Posterior vena cava (tissue), 2 donors: ENCODE results near the gene KL. TPM values are rescaled to one million over a fixed set of nuclear protein-coding genes. Genes with fewer than 3 reads are reported as not detected.

Experiments
- DNase-seq: peaks from one replicate; pipeline ENCODE4 v3.0.0-alpha.2; 2020; ENCODE audit warnings: low spot score
- intact Hi-C, 2 donors: fragments of 100-400 bp; cut with DNase I; formaldehyde crosslinking; loops; one replicate each; pipeline versions ENCODE4 v1.14.1 to v1.14.2; 2022 to 2023
- total RNA-seq, 2 donors: library from RNA; stranded (reverse); fragmentation: NEBNext Ultra II Directional; extraction: Animal tissue kit (Norgen Biotek cat#: 25700); gene quantifications; one replicate each; pipeline ENCODE4 v1.2.1, GENCODE V29; 2021
- donor health status: DM: yes; HTN: yes; CAD: no.
- donor health status: DM: yes; HTN: yes; CAD: no.

The KL gene
- total RNA-seq, 2 donors from 2014 or later = 2.1 to 2.4 TPM

GRCh38 chr13:33103457-33103856, 87.2 kb downstream of the KL start:
- no peak for DNase-seq
- intact Hi-C loops = no loop called here

DNA sequence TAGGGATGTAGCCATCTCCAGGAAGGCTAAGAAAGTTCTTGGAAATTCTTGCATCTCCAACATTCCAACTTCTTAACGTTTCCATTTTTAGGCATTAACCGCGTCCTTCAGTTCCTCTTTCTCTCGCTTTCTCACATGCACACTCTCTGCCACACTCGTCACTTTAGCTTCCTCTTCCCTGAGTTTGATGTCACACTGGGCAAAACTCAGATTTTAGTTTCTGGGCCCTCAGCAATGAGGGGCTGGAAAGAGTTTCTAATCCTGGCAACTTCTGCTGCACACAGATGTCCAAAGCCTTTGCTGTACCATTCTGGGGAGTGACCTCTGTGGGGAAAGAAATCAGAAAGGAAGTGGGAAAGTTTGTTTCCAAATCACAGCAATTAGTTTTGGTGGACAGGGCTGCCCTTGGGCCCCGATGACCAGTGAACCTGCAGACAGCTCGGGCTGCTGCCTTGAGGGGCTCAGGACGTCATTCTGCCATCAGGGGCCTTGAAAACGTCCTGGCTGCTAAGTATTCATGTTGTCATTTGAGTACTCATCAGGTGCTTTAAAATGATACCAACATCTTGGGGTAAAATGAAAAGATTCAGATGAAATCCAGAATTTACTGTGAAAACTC, 89.3 kb downstream of the KL start:
- intact Hi-C loops = no loop called here

GRCh38 chr13:33106656-33107360, 90.6 kb downstream of the KL start:
- intact Hi-C loops = no loop called here
- no peak for DNase-seq

More for the DNA sequence above, 89.3 kb downstream of the KL start:
- DNase-seq = no peak

DNA sequence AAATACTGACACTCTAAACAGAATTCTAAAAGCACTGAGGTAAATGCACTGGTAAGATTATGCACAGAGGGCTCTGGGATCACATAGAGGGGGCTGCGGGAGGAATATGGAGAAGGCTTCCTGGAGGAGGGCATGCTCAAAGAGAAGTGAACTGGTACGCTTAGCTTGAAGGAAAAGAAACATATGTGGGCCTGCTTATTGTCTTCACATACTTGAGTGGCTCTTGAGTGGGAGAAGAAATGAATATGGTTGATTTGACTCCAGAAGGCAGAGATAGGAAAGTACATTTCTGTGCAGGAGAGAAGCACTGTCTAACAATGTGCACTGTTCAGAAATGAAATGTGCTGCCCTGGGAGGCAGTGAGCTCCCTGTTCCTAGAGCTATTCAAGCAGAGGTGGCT, 91.1 kb downstream of the KL start:
- intact Hi-C loops = no loop called here
- DNase-seq = no peak

GRCh38 chr13:33108620-33109019, 92.4 kb downstream of the KL start:
- intact Hi-C loops = no loop called here
- DNase-seq = no peak

- intact Hi-C loops = no loop called here
Observed at GRCh38 chr13:33109271-33109697, 93.1 kb downstream of the KL start.

DNA sequence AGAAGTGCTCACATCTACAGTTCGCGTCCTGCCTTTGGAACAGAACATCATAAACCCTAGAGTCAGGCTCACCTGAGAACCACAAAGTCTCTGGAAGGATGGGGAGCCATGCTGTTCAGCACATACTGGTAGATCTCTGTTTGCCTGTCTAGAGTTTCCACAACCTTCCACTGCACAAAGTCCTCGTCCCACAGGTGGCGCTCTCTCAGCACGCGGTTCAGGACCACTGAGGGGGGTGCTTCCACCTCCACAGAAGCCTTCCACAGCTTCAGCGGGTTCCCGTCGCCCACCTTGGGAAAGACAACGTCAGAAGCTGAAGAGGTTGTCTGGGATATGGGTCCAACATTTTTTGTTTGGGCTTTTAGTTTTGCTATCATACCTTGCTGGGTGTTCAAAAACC, 93.6 kb downstream of the KL start:
- intact Hi-C loops = no loop called here
- no peak for DNase-seq

More at GRCh38 chr13:33109271-33109697, 93.1 kb downstream of the KL start:
- no peak for DNase-seq

GRCh38 chr13:33110386-33110712, 94.1 kb downstream of the KL start:
- intact Hi-C loops = no loop called here

DNA sequence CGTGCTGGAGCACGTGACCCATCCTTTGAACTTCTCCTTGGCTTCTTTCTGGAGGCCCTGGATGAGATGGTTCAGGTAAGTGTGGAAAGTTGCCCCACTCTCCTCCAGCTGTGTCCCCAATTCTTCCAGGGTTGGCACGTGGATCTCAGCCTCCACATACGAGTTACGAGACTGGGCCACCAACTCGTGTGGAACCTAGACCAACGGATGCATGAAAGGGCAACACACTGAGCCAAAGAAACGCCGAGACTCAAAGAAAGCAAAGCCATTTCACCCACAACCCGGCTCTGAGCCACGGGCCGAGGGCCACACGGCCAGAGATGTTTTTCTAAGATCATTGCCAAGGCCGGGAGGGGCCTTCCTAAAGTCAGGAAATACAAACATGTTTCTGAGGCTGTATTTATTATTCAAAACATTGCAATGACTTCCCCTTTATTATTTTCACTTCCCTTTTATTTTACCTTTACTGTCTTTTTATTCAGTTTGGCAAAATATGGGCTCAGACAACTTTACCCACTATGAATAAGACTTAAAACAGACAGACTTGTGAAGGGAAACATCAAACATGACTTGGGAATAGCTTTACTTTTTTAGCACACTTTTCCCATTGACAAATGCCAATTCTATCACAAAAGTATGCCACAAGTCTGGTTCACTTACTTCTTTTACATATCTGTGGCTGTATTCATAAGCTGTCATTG, 94.6 kb downstream of the KL start:
- intact Hi-C loops = no loop called here
- no peak for DNase-seq

More at GRCh38 chr13:33110386-33110712, 94.1 kb downstream of the KL start:
- DNase-seq = no peak

GRCh38 chr13:33111414-33112110, 95.3 kb downstream of the KL start:
- intact Hi-C loops = no loop called here
- DNase-seq = no peak

GRCh38 chr13:33112766-33113165, 96.5 kb downstream of the KL start:
- DNase-seq = no peak
- intact Hi-C loops = no loop called here

- intact Hi-C loops = no loop called here
- no peak for DNase-seq
Observed at GRCh38 chr13:33114146-33114545, 97.9 kb downstream of the KL start.

- DNase-seq = no peak
- intact Hi-C loops = no loop called here
Observed at GRCh38 chr13:33115274-33115673, 99.1 kb downstream of the KL start.
